ENCODE results near the gene IL1RN.
"Not testable (repeated sequence)": the region's sequence is repeated elsewhere in the genome, so short reads cannot be mapped to it uniquely, and the experiment has no call there.

The IL1RN gene

DNA sequence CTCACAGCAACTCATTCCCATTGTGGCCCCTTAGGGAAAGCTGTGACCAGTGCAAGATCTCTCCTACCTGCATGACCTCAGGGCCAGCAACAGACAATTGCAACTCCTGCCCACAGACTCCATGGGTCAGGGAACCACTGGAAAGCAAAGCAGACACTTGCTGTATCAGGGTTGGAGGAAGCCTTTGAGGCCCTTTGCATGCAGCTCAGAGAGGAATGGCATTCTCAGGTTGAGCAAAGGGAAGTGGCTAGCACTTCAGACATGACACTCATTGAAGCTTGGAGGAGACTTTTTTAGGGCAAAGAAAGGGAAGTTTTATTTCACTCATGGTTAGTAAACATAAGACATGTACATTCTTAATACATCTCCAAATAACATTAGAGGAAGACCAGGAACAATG is 37.5 kb upstream of the IL1RN start:
- no peaks in the 10 kb centered on the region for H3K79me2 ChIP-seq (ENCODE audit: control insufficient read depth, insufficient read depth, low read length, unreplicated experiment)
- H3K36me3 ChIP-seq (ENCODE audit: insufficient read depth, low read length), result no peaks in the 10 kb centered on the region
- no peaks in the 10 kb centered on the region for H3K4me1 ChIP-seq (ENCODE audit: control insufficient read depth, insufficient read depth, low read length, unreplicated experiment)
- no peak overlapping the region for H2AFZ ChIP-seq (ENCODE audit: low read length, unreplicated experiment)
- H3K4me3 ChIP-seq (ENCODE audit: low read depth, low read length), result no peak overlapping the region
- H3K27ac ChIP-seq (ENCODE audit: low read depth, low read length), result no peak overlapping the region
- H3K27me3 ChIP-seq (ENCODE audit: insufficient read depth, low read length), result peaks cover 89% of the 10 kb centered on the region

DNA sequence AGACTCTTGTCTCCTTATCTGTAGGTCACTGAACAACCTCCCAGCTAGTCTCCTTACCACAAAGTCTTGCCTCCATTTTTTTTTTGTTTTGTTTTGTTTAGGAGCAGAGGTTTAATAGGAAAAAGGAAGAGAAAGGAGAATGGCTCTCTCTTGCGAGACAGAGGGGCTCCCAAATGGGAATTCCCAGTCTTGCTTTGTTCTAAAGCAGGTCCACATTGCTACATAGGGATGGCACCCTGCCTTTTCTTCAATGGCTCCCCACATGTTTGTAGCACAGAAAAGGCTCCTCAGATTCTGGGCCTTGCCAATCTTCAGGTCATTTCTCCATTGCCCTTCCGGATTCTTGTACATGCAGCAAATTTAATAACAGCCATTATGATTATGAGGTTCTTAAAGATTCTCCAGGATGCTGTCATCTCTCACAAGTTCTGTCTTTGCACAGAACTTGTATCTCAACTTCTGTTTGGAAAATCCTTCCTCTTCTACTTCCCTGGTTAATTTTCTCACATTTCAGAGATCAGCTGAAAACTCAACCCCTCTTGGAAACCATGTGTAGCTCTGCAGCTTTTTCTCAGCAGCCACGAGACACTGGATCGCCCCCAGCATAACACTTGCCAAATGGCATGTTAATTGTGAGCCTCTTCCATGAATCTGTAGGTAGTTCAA is 36.0 kb upstream of the IL1RN start:
- no peak overlapping the region for H2AFZ ChIP-seq (ENCODE audit: low read length, unreplicated experiment)
- H3K27me3 ChIP-seq (ENCODE audit: insufficient read depth, low read length), result peaks cover 86% of the 10 kb centered on the region
- H3K79me2 ChIP-seq (ENCODE audit: control insufficient read depth, insufficient read depth, low read length, unreplicated experiment), result no peaks in the 10 kb centered on the region
- no peaks in the 10 kb centered on the region for H3K36me3 ChIP-seq (ENCODE audit: insufficient read depth, low read length)
- no peaks in the 10 kb centered on the region for H3K4me1 ChIP-seq (ENCODE audit: control insufficient read depth, insufficient read depth, low read length, unreplicated experiment)
- H3K27ac ChIP-seq (ENCODE audit: low read depth, low read length), result no peak overlapping the region
- no peak overlapping the region for H3K4me3 ChIP-seq (ENCODE audit: low read depth, low read length)

DNA sequence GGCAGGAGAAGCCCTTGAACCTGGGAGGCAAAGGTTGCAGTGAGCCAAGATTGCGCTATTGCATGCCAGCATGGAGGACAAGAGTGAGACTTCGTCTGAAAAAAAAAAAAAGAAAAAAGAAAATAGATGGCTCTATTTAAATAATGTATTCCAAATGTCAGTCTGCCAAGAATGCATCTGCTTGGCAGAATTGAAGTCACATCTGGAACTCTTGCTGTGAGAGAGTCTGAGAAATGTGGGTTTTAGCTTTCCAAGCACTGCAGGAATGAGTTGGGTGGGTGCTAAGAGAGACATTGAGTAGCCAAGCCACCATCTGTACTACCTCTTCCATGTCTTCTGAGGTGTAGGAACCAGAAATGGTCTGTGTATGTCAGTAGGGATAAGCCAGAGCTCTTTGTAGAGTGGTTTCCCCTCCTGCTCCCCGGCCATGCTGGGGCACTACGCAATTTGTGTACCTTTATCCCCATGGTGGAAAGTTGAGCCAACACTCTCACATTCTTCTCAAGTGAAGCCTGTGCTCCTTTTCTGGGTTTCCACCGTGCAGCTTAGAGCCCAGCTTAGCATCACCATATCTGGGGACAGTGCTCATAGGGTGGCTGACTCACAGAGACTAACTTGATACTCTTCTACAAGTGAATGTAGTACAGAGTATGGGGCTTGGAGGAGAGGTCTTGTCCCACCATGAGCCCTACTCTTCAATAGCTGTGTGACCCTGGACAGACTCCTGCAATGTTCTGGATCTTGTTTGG is 34.4 kb upstream of the IL1RN start:
- Histone ChIP-seq H3K36me3 (ENCODE audit: insufficient read depth, low read length) (no peaks in the 10 kb centered on the region), H3K4me3 (ENCODE audit: low read depth, low read length) (no peak overlapping the region), H3K79me2 (ENCODE audit: control insufficient read depth, insufficient read depth, low read length, unreplicated experiment) (no peaks in the 10 kb centered on the region), H2AFZ (ENCODE audit: low read length, unreplicated experiment) (no peak overlapping the region), H3K27me3 (ENCODE audit: insufficient read depth, low read length) (peaks cover 73% of the 10 kb centered on the region), H3K4me1 (ENCODE audit: control insufficient read depth, insufficient read depth, low read length, unreplicated experiment) (no peaks in the 10 kb centered on the region), H3K27ac (ENCODE audit: low read depth, low read length) (no peak overlapping the region)

DNA sequence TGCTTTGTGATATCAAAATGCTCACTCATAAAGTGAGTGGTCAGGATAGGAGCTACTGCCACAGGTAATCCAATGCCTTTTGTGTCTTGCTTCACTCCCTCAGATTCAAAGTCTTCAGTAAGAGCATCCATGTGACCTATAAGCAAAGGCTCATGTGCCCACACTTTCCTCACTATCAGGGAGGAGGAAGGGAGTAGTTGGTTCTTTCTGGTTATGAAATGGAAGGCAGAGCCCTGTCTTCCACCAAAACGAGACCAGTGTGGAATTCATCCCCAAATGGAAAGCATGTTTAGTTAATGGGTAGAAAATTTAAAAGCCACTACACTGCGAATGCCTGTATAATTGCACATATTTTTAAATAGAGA is 33.8 kb upstream of the IL1RN start:
- Histone ChIP-seq H3K36me3 (ENCODE audit: insufficient read depth, low read length) (no peaks in the 10 kb centered on the region), H3K4me3 (ENCODE audit: low read depth, low read length) (no peak overlapping the region), H3K79me2 (ENCODE audit: control insufficient read depth, insufficient read depth, low read length, unreplicated experiment) (no peaks in the 10 kb centered on the region), H3K27ac (ENCODE audit: low read depth, low read length) (no peak overlapping the region), H3K4me1 (ENCODE audit: control insufficient read depth, insufficient read depth, low read length, unreplicated experiment) (no peaks in the 10 kb centered on the region), H2AFZ (ENCODE audit: low read length, unreplicated experiment) (no peak overlapping the region), H3K27me3 (ENCODE audit: insufficient read depth, low read length) (peaks cover 71% of the 10 kb centered on the region)

DNA sequence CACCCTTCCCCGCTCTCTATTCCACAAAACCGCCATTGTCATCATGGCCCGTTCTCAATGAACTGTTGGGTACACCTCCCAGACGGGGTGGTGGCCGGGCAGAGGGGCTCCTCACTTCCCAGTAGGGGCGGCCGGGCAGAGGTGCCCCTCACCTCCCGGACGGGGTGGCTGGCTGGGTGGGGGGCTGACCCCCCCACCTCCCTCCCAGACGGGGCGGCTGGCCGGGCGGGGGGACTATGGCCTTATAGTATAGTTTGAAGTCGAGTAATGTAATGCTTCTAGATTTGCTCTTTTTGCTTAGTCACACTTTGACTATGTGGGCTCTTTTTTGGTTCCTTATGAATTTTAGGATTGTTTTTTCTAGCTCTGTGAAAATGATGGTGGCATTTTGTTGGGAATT is 31.1 kb upstream of the IL1RN start:
- not testable (repeated sequence) for H3K4me3 ChIP-seq (ENCODE audit: low read depth, low read length)

DNA sequence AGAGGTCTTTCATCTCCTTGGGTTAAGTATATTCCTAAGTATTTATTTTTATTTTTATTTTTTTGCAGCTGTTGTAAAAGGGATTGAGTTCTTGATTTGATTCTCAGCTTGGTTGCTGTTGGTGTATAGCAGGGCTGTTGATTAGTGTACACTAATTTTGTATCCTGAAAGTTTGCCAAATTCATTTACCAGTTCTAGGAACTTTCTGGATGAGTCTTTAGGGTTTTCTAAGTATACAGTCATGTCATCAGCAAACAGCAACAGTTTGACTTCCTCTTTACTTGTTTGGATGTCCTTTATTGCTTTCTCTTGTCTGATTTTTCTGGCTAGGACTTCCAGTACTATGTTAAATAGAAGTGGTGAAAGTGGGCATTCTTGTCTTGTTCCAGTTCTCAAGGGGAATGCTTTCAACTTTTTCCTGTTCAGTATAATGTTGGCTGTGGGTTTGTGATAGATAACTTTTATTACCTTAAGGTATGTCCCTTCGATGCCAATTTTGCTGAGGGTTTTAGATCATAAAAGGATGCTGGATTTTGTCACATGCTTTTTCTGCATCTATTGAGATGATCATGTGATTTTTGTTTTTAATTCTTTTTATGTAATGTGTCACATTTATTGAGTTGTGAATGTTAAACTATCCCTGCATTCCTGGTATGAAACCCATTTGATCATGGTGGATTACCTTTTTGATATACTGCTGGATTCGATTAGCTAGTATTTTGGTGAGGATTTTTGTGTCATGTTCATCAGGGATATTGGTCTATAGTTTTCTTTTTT is 30.4 kb upstream of the IL1RN start:
- not testable (repeated sequence) for H3K36me3 ChIP-seq (ENCODE audit: insufficient read depth, low read length); H3K4me3 ChIP-seq (ENCODE audit: low read depth, low read length); H3K4me1 ChIP-seq (ENCODE audit: control insufficient read depth, insufficient read depth, low read length, unreplicated experiment); H2AFZ ChIP-seq (ENCODE audit: low read length, unreplicated experiment); H3K27ac ChIP-seq (ENCODE audit: low read depth, low read length); H3K79me2 ChIP-seq (ENCODE audit: control insufficient read depth, insufficient read depth, low read length, unreplicated experiment)
- peaks cover 37% of the 10 kb centered on the region for H3K27me3 ChIP-seq (ENCODE audit: insufficient read depth, low read length)

More for the DNA sequence above, 31.1 kb upstream of the IL1RN start:
- H3K79me2 ChIP-seq (ENCODE audit: control insufficient read depth, insufficient read depth, low read length, unreplicated experiment); H2AFZ ChIP-seq (ENCODE audit: low read length, unreplicated experiment); H3K4me1 ChIP-seq (ENCODE audit: control insufficient read depth, insufficient read depth, low read length, unreplicated experiment); H3K27ac ChIP-seq (ENCODE audit: low read depth, low read length); H3K36me3 ChIP-seq (ENCODE audit: insufficient read depth, low read length): not testable (repeated sequence)
- H3K27me3 ChIP-seq (ENCODE audit: insufficient read depth, low read length), result peaks cover 44% of the 10 kb centered on the region

DNA sequence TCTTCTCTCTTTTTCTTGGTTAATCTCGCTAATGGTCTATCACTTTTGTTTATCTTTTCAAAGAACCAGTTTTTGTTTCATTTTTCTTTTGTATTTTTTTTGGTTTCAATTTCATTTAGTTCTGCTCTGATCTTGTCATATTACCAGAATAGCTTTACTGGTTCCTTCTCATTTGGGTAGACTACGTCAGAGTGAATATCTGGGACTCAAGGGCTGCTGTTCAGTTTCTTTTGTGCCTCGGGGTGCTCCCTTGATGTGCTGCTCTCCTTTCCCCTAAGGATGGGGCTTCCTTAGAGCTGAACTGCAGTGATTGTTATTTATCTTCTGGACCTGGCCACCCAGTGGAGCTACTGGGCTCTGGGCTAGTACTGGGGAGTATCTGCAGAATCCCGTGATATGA is 29.4 kb upstream of the IL1RN start:
- Histone ChIP-seq H3K27ac (ENCODE audit: low read depth, low read length) (no peak overlapping the region), H2AFZ (ENCODE audit: low read length, unreplicated experiment) (no peak overlapping the region), H3K4me3 (ENCODE audit: low read depth, low read length) (no peak overlapping the region), H3K79me2 (ENCODE audit: control insufficient read depth, insufficient read depth, low read length, unreplicated experiment) (no peaks in the 10 kb centered on the region), H3K36me3 (ENCODE audit: insufficient read depth, low read length) (no peaks in the 10 kb centered on the region), H3K27me3 (ENCODE audit: insufficient read depth, low read length) (peaks cover 27% of the 10 kb centered on the region), H3K4me1 (ENCODE audit: control insufficient read depth, insufficient read depth, low read length, unreplicated experiment) (no peaks in the 10 kb centered on the region)

DNA sequence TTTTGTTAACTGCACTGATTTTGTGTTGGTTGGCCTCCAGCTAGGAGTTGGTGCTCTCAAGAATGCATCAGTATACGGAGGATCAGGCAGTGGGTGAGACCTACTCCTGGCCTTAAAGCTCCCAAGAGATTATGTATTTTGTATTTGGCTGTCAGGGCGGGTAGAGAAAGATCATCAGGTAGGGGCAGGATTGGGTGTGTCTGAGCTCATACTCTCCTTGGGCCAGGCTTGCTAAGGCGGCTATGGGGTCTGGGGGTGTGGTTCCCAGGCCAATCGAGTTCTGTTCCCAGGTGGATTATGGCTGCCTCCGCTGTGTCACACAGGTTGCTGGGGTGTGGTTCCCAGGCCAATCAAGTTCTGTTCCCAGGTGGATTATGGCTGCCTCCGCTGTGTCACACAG is 28.9 kb upstream of the IL1RN start:
- peaks cover 22% of the 10 kb centered on the region for H3K27me3 ChIP-seq (ENCODE audit: insufficient read depth, low read length)
- H2AFZ ChIP-seq (ENCODE audit: low read length, unreplicated experiment), result no peak overlapping the region
- H3K4me3 ChIP-seq (ENCODE audit: low read depth, low read length), result no peak overlapping the region
- H3K4me1 ChIP-seq (ENCODE audit: control insufficient read depth, insufficient read depth, low read length, unreplicated experiment), result no peaks in the 10 kb centered on the region
- no peaks in the 10 kb centered on the region for H3K36me3 ChIP-seq (ENCODE audit: insufficient read depth, low read length)
- H3K27ac ChIP-seq (ENCODE audit: low read depth, low read length), result no peak overlapping the region
- H3K79me2 ChIP-seq (ENCODE audit: control insufficient read depth, insufficient read depth, low read length, unreplicated experiment), result no peaks in the 10 kb centered on the region

DNA sequence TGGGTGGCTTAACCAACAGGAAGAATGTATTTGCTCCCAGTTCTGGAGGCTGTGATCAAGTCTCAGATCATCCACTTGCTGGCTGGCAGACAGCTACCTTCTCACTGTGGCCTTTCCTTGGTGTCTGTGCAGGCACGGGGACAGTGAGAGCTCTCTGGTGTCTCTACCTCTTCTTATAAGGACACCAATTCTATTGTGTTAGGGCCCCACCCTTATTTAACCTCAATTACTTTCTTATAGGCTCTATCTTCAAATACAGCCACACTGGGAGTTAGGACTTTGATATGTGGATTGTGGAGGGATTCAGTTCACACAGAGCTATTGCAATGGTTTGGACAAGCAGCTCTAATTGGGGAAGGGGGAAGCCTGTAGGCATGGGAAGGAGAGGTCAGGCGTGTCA is 25.3 kb upstream of the IL1RN start:
- Histone ChIP-seq H3K4me1 (ENCODE audit: control insufficient read depth, insufficient read depth, low read length, unreplicated experiment) (peaks cover 5% of the 10 kb centered on the region), H3K36me3 (ENCODE audit: insufficient read depth, low read length) (no peaks in the 10 kb centered on the region), H3K79me2 (ENCODE audit: control insufficient read depth, insufficient read depth, low read length, unreplicated experiment) (no peaks in the 10 kb centered on the region), H3K27ac (ENCODE audit: low read depth, low read length) (no peak overlapping the region), H3K27me3 (ENCODE audit: insufficient read depth, low read length) (peaks cover 4% of the 10 kb centered on the region; the same call in 1 of the 2 replicates), H2AFZ (ENCODE audit: low read length, unreplicated experiment) (no peak overlapping the region), H3K4me3 (ENCODE audit: low read depth, low read length) (no peak overlapping the region)

DNA sequence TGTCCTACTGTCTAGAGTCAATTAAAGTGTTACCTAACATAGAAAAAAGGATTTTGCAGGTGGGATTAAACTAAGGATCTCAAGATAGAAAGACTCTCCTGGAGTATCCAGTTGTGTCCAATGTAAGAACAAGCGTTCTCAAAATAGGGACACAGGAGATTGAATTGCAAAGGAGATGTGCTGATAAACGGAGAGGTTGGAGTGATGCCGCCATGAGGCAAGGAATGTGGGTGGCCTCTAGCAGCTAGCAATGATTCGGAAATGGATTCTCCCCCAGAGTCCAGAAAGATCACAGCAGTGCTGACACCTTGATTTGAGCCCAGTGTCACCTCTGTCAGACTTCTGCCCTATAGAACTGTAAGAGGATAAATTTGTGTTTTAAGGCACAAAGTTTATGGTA is 24.1 kb upstream of the IL1RN start:
- H3K4me3 ChIP-seq (ENCODE audit: low read depth, low read length), result no peak overlapping the region
- no peak overlapping the region for H2AFZ ChIP-seq (ENCODE audit: low read length, unreplicated experiment)
- peaks cover 5% of the 10 kb centered on the region for H3K4me1 ChIP-seq (ENCODE audit: control insufficient read depth, insufficient read depth, low read length, unreplicated experiment)
- no peaks in the 10 kb centered on the region for H3K36me3 ChIP-seq (ENCODE audit: insufficient read depth, low read length)
- H3K79me2 ChIP-seq (ENCODE audit: control insufficient read depth, insufficient read depth, low read length, unreplicated experiment), result no peaks in the 10 kb centered on the region
- no peak overlapping the region for H3K27ac ChIP-seq (ENCODE audit: low read depth, low read length)
- H3K27me3 ChIP-seq (ENCODE audit: insufficient read depth, low read length), result peaks cover 2% of the 10 kb centered on the region; the same call in 1 of the 2 replicates
